ENCODE data around the gene TMOD3.
A peak's percentile ranks its signal among the peaks of the same experiment; 100 is the strongest.
"Not testable (repeated sequence)": the region's sequence is repeated elsewhere in the genome, so short reads cannot be mapped to it uniquely, and the experiment has no call there.

Gene TMOD3

DNA sequence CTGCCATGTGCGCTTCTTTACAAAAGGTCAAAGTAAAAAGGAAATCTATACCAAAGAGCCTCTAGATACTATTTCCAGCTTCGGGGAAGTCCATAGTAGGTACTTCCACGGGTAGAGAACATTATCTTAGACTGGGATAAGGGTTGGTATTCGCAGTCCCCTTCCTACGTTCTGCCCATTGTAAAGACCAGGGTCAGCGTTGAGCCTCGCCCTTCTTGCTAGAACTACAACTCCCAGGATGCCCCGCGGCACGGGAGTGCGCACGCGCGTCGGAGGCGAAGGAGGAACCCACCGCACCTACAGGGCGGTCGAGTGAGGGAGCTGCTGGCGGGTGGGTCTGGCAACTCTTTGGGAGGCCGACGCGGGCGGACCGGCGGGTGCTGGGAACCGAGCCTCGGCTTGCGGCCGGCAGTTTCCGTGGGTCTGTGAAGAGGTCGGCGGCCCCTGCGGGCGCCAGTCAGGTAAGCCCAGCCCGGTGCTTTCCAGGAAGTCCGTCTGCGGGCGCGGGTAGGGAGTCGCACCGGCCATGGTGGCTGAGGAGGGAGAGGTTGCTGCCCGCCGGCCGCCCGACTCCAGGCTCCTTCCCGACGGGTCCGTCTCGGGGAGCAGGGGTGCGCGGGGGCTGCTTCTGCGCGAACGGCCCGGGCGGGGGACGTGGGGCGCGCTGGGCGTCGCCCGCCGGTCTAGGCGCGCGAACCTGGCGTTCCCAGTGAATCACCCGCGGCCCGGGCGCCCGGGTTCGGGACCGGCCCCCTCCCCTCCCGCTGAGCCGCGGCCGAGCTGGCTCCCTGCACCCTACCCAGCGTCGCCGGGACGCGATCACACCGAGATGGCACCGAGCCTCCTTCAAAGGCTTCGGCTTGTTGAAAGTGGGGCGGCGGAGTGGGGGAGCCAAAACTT lies at the start of gene TMOD3:
TMOD3 (plus strand) TSS at position 278 of the 900 bp plus-strand sequence. CDS start 33,232 bp downstream, outside the sequence.
- peak; percentile 93 for DNase-seq

DNA sequence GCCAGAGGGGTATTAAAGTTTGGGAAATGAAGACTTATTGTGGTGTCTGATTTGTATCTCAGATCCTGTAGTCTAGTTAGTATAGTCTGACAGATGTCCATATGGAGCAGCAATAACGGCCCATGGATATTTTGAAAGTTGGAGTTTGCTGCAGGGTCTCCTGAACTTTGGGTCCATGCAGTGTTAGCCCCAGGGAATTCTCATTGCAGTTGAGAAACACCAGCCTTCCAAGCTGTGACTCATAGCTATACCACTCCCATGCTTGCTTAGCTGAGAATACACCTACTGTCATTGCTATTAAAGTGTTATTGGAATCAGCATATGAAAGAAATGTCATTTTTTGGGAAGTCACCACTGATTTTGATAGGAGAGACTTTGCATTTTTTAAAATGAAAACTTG lies 48.8 kb upstream of the TMOD3 start:
- DNase-seq: no peak

DNA sequence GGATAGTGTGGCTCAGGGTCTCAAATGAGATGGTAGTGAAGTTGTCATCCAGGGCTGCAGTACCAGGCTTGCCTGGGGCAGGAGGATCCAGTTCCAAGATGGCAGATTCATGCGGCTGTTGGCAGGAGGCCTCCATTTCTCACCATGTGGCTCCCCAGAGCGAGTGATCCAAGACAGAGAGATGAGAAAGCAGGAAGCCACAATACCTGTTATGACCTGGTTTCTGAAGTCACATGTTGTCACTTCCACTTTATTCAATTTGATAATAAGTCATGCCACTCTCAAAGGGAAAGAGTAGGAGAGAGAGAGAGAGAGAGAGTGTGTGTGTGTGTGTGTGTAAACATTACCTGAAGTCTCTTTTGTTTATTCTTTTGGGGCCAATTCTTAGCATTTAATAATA lies 47.9 kb upstream of the TMOD3 start:
- DNase-seq: no peak

DNA sequence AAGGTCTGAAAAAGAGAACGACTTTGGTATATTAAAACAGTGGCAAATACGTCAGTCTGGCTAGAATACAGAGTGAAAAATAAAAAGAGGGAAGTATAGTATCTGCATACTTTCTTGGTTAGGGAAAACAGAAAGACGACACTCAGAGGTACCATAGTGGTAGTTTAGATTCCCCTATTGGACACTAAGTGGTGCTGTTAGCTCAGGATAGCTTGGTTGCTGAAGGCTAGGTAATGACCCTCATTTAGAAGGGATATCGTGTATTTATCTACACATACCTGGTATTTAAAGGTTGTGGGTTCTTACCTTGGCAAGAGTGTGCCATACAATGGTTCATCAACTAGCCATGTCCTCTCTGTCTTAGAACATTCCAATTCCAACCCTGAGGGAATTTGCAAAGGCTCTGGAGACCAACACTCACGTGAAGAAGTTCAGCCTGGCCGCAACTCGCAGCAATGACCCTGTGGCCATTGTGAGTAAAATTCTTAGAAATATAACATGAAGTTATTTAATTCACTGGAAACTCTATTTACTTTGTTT lies 47.0 kb upstream of the TMOD3 start:
- no peak for DNase-seq

DNA sequence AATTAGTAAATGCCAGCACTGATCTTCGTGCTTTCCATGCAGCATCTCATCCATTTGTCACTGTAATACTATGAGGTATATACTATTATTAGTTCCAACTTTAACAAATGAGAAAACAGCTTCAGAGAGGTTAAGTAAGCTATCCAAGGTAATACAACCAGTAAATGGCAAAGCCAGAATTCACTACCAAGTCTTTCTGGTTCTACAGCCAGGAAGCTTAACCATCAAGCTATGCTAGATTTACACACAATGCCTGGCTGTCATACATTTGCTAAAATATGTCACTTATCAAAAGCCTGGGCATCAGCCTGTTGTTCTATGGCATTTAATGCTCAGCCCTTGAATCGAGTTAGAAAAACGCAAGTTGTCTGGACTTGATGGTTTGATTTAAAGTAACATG lies 45.5 kb upstream of the TMOD3 start:
- DNase-seq: no peak

DNA sequence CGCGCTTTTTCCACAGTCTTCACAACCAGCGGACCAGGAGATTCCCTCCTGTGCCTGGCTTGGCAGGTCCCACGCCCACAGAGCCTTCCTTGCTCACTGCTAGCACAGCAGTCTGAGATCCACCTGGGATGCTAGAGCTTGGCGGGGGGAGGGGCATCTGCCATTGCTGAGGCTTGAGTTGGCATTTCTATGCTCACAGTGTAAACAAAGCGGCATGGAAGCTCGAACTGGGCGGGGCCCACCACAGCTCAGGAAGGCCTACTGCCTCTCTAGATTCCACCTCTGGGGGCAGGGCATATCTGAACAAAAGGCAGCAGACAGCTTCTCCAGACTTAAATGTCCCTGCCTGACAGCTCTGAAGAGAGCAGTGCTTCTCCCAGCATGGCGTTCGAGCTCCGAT lies 42.3 kb upstream of the TMOD3 start:
- DNase-seq: not testable (repeated sequence)

DNA sequence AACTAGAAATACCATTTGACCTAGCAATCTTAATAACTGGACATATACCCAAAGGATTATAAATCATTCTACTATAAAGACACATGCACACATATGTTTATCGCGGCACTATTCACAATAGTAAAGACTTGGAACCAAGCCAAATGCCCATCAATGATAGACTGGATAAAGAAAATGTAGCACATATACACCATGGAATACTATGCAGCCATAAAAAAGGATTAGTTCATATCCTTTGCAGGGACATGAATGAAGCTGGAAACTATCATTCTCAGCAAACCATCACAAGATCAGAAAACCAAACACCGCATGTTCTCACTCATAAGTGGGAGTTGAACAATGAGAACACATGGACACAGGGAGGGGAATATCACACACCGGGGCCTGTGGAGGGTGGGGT lies 37.0 kb upstream of the TMOD3 start:
- not testable (repeated sequence) for DNase-seq

DNA sequence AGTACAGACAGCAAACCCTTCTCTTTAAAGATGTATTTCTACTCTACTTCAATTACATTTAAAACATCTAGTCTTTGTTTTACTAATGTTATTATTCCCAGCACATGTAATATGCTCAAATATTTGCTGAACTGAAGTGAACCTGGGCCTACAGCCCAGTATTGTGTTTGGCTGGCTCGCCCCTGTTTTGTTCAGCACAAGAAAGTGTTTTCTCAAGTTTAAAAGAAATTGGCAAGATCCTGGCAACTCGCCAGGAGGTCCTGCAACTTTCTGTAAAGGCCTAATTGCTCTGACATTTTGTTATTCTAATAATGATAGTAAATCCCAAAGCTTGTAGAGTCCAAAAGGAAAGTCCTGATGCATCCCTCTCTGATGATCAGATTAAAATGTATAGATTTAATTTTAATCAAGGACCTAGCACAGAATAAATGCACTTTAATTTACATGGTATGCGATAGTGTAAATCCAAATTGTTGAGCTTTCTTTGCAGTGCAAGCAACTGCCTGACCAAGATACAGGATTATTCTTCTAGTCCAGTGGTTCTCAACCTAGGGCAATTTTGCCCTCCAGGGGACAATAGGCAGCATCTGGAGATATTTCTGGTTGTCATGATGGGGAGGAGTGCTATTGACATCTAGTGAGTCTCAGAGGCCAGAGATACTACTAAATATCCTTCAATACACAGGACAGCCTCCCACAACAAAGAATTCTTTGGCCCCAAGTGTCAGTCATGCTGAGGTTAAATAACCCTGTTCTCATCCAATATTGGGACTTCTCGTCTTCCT lies 35.7 kb upstream of the TMOD3 start:
- no peak for DNase-seq

DNA sequence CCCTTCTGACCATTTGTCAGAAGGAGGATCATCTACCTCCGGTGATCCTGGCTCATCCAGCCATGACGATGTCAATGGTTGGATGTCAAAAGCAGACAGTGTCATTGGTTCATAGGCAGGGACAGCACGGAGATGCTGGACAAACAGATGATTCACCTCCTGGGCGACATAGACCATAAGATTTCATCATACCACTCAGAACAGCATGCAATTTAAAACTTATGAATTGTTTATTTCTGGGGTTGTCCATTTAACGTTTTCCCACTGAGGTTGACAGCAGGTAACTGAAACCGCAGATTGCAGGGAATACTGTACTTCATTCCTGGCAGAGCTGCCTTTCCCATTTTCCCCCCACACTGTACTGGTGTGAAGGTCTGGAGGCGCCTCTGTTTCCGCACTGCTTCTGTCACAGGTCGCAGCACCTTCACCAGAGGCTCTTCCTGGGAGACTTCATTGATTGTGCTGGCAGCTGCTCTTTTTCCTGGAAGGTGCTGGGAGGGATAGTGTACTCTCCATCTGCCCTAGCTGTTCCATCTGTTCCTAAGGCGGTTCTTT lies 32.5 kb upstream of the TMOD3 start:
- no peak for DNase-seq

DNA sequence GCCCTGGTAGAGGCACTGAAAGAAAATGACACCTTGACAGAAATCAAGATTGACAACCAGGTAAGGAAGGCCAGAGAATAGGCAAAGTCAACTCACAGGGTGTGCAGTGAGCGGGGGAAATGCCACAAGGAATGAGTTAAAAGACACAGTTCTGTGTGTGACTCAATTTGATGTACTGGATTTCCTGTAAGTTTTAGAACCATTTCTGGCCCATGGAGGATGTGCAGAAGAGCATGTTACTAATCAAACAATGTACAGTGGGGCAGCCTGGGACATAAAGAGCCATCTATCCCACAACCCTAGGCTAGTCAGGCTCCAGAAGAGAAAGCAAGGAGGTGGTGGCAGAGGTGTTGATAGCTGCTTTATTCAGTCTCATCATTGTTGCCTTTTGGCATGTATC lies 31.2 kb upstream of the TMOD3 start:
- DNase-seq: no peak

DNA sequence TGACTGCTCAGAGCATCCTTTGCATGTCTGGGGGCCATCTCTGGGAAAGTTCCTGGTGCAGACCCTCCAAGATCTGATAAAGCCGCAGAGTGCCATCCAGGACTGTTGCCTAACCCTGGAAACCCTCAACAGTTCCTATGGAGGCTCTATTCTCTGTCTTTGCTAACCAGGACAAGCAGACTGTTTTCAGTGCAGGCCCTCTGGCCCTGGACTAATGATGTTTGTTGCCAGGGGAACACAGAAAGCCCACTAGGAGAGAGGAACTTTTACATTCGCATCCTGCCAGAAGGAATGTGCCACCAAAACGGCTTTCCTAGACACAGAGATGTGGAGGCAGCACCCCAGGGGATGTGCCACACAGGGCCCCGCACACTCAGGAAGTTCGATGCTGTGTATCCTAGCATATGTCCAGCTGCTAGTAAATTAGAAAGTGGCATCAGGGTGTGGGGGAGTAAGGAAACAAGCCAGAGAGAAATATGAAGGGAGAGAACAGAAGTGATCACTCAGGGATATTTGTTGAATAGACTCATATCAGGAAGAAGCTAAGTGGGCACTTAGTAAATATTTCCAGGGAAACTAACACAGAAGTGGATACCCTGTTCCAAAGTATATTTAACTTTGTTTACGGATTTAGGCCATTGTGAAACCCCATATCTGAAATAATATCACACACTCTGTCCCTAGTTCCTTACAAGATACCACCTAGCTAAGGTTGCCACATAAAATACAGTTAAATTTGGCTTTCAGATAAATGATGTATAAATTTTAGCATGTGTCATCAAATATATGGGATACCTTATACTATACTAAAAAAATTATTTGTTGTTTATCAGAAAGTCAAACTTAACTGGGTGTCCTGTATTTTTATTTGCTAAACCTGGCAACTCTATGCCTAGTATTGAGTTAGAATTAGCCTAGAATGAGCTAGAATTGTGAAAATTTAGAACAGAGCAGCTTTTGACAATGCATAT lies 29.9 kb upstream of the TMOD3 start:
- no peak for DNase-seq

DNA sequence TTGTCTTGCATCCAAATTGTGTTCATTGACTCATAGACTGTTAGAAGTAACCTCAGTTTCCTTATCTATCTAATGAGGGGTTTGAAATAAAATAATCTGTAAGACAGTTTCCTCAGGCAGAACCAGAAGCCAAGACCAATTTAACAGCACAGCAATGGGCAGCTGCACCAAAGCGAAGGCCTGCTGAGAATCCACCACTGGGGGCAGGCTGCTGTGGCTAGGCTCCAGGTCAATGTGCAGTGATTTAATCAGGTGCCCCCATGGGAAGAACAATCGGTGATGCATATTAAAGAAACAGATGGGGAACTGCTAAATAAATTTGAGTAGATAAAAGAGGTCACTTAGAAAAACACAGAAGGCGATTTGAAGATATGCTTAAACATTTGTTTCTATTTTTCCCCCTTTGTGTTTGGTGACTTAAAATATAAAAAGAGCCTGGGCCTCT lies 28.0 kb upstream of the TMOD3 start:
- no peak for DNase-seq

DNA sequence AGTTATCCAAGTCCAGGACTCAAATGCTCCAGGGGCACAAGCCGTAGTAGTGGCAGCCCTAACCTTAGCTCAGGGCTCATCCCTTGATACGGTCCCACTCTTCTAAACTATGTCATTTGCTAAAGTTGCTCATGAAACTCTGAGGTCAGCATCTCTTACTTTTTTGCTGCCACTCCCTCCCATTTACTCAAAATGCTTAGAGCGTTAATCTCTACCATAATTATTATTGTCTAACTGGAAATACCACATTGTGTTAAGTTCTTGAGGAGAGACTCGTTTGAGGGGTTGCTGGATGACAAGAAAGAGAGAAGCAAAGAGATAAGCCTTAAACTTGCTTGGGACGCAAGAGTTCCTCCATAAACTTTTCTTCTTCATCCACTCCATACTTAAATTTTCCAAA lies 26.9 kb upstream of the TMOD3 start:
- DNase-seq: no peak

DNA sequence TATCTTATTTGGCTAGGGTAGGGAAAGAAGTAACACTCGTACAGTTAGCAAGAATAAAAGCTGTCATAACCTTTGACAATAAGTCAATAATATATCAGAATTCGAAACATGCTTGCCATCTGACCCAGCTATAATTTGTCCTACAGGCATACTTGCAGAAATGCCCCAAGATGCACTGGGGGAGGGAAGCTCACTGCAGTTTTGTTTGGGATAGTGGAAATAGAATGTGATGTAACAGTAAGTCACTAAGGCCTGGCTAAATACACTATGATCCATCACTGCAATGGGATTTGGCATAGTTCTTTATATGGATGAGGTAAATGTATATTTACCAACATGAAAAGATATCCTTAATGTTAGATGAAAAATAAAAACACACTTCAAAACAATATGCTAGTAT lies 25.5 kb upstream of the TMOD3 start:
- DNase-seq: no peak

DNA sequence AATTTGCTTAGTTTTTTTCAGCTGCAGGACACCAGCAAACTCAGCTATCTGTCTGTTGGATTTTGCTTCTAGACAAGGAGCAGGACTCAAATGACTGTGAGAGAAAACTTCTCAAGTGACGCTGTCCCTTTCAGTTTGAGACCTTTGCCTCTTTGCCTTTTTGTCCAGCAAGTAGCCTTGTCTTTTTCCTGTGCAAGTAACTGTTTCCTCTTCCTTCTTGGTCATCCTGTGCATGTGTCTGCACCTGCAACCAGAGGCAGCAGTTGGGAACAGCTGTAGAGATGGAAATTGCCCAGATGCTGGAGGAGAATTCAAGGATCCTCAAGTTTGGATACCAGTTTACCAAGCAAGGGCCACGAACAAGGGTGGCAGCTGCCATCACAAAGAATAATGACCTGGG lies 23.3 kb upstream of the TMOD3 start:
- no peak for DNase-seq

DNA sequence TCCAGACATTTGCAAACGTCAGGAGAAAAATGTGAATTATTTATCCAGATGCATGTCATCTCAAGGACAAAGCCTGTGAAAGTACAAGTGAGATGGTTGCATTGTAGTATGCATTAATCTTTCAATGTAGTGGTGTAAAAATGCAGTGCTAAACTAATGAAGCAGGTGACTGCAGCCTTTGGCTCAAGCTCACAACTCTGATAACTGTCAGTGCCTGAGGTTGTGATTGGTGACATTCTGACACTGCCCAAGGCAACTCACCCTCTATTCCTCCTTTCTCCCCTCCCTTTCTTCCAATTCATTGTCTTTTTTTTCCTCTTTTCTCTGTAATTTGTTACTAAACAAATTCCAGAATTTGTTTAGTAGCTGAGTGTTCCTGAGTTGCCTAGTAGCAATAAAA lies 20.0 kb upstream of the TMOD3 start:
- DNase-seq: no peak

DNA sequence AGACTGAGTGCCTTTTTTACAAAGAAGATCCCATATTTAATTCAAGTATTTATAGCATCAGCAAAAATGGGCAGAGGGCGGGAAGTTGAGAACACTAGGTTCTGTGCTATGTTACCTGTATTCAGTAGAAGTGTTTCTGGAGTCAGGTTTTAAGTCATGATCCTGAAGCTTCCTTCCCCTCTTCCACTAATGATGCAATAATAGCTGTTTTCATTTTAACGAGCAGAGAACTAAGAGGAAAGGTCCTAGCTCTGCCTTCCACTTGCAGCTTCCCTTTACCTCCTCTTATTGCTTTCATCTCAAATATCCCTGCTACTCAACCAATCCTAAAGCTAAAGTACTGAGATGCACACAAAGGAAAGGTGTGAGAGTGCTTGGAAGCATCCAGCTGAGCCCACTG lies 16.9 kb upstream of the TMOD3 start:
- DNase-seq: no peak

DNA sequence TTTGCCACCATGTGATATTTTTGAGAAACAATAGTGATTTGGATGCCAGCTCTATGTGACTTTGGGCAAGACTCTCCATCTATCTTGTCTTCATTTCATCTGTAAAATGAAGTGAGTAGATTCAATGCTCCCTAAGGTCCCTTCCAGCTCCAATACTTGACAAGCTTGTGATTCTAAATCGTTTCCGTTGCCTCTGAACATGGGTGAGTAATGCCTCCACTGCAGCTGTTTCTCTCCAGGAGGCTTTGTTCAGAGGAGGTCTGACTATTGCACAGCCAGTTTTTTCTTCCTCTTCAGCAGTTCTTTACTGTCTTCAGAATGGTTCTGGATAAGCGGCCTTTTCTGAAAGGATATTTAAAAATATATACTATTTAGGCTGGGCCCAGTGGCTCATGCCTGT lies 14.8 kb upstream of the TMOD3 start:
- no peak for DNase-seq

DNA sequence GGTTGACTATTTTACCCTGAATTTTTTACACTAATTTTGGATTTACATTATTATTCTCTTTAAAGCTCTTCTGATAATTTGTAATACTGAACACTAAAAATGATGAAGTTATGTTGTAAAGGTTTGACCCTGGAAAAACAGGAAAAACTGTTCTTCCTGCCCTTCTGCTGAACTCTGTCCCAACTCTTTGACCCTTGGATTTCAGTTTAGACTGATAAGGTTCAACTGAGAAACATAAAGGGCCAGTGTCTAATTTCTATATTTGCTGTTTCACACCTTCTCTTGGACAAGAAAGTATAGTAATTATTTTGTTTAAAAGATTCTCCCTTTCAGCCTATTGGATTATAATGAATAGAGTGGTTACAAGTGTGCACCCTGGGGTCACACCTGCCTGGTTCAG lies 12.8 kb upstream of the TMOD3 start:
- no peak for DNase-seq

DNA sequence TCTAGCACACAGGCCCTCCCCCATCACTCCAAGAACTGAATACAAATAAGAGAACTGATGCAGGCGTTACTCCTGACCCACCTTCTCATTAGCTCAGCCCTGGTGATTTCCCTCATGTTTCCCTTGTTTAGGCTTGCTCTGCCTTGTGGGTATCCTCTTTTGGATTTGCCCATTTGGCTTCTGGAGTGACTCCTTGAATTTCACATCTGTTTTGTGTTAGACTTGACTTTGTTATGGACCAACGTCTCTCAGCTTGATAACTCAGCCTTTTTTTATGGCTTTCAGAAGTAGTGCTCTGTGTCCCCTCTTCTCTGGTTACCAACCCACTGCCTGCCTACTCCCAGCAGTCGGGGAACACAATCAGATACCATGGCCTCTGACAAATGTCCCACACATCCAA lies 11.3 kb upstream of the TMOD3 start:
- DNase-seq: no peak

DNA sequence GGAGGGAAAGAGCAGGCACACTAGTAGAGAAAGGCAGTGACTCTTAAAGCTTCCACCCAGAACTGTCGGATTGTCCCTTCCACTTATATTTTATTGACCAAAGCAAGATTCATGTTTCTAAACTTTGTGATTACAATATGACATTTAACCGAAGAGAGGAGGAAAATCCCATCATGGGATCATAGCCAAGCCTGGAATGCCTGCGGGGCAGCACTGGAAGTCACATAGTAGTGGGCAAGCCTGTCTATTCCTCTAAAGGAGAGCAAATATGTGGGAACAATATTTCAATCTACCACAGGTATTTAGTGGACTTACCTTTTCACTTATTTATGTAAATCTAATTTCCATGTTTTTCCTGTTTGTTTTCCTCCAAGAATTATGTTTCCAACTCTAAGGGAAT lies 3.8 kb upstream of the TMOD3 start:
- no peak for DNase-seq

DNA sequence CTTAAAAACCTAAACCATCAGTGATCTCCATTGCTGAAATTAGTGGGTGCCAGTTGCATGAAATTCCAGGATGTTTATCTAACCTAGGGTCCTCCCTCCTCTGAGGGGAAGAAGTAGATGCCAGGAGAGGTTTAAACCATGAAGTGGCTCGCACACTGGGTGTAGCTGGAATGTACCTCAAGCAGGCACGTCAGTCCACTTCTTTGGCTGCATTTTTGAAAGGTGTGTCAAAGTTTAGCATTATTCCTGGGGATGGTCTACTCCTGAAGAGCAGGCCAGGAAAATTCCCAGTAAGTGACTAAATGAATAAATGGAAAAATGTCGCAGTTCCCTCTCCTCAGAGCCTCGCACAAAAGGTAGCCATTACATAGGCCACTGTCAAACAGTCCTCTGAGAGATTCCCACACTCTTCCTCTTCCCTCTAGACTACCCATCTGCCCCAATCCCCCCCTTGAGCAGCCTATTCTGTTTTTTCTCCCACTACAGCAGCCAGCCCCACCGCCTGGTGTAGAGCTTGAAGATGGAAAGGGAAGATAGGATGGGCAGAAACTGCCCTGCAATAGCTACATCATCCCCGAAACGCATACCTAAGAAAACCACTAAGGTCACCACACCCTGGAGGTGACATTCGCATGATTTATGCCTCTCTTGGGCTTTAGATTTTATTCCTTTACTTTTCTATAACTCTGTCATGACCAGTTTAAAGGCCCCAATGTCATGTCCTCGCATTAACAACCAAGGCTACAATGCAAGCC lies 655 bp upstream of the TMOD3 start:
- no peak for DNase-seq
